HFF-Myc (cell line): ENCODE data around the gene ARHGEF28.

Experiments
- DNase-seq: peaks from one replicate; pipeline ENCODE4 v3.0.0-alpha.2; 2011; ENCODE audit warnings: low read depth; ENCODE audit errors: extremely low read depth
- H3K4me3 ChIP-seq: replicated peaks from 2 replicates; pipeline ENCODE4 v1.5.1; 2011; ENCODE audit warnings: low read depth, mild to moderate bottlenecking, control low read depth, low read length
- TF ChIP-seq, protein P1 (sequence below): IDR thresholded peaks from 2 replicates; pipeline ENCODE4 v1.5.1; 2012; ENCODE audit warnings: mild to moderate bottlenecking, low read depth, low read length, control low read depth; ENCODE audit errors: missing control alignments

The ARHGEF28 gene

DNA sequence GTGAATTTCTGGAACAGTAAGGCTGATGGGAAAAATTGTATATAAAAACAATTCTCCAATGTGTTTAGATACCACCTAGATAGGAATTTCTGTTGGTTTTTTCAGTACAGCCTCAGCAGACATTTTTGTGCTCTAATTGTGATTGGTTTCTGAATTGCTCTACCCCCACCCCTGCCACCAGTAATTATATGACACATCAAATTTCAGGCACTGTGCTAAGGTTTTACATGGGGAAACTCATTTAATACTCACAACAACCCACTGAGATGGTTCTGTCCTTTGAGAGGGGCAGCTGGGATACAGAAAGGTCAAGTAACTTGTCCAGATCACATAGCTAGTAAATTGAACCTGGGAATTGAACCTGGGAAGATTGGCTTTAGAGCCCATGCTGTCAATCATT is 288.0 kb downstream of the ARHGEF28 start:
- H3K4me3 ChIP-seq = no peak overlapping the region
- DNase-seq = no peak
- TF ChIP-seq, protein P1, sequence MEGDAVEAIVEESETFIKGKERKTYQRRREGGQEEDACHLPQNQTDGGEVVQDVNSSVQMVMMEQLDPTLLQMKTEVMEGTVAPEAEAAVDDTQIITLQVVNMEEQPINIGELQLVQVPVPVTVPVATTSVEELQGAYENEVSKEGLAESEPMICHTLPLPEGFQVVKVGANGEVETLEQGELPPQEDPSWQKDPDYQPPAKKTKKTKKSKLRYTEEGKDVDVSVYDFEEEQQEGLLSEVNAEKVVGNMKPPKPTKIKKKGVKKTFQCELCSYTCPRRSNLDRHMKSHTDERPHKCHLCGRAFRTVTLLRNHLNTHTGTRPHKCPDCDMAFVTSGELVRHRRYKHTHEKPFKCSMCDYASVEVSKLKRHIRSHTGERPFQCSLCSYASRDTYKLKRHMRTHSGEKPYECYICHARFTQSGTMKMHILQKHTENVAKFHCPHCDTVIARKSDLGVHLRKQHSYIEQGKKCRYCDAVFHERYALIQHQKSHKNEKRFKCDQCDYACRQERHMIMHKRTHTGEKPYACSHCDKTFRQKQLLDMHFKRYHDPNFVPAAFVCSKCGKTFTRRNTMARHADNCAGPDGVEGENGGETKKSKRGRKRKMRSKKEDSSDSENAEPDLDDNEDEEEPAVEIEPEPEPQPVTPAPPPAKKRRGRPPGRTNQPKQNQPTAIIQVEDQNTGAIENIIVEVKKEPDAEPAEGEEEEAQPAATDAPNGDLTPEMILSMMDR = no peak

DNA sequence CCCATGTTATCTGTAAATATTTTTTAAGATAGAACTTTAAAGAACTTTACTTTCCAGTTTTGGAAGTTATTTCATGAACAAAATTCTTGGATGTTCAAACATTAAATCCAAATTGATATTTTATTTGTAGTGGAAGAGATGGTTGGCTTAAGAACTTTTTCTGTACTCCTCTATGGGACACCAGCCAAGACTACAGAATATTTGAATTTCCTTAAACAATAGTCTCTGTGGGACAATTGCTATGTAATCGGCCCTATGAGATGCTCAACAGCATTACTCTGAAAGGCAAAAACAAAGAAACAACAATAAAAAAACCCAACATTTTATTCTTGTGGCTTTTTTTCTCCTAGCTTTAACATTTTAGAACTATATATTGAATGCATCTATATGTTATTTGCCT is 289.3 kb downstream of the ARHGEF28 start:
- no peak overlapping the region for H3K4me3 ChIP-seq
- DNase-seq = no peak
- TF ChIP-seq, protein P1 = no peak

DNA sequence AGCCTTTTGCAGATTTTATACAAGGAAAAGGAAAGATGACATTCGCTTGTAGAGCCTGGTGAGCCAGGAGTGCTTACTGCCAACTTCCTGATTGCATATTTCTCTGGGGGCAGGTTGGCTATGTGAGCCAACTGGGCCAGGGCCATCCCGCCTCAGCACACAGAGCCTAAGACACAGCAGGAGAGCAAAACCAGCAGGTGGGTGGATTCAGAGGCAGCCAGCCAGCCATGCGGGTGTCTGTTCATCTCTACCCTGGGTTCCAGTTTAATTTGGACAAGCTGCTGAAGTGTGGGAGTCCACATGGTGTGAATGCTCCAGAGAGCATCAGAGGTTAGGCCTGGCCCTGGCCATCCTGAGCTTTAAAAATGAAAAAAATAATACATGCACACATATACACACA is 291.4 kb downstream of the ARHGEF28 start:
- H3K4me3 ChIP-seq = no peak overlapping the region
- DNase-seq = no peak
- TF ChIP-seq, protein P1 = no peak

DNA sequence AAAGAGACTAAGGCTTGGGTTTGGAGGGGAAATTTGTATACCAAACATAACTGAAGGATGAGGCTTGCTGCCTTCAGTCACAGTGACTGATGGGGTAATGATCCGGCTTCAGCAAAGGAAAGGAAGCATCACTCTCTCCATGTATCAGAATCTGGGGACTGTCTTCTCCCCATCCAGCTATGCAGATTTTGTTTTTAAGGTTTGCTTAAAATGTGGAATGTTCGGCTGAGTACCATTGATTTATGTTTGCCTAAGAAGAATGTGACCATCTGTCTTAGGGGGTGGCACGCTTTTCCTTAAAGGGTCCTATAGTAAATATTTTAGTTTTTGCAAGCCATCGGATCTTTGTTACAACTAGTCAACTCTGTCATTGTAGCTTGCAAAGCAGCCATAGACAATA is 291.9 kb downstream of the ARHGEF28 start:
- TF ChIP-seq, protein P1 = no peak
- no peak overlapping the region for H3K4me3 ChIP-seq
- DNase-seq = no peak

DNA sequence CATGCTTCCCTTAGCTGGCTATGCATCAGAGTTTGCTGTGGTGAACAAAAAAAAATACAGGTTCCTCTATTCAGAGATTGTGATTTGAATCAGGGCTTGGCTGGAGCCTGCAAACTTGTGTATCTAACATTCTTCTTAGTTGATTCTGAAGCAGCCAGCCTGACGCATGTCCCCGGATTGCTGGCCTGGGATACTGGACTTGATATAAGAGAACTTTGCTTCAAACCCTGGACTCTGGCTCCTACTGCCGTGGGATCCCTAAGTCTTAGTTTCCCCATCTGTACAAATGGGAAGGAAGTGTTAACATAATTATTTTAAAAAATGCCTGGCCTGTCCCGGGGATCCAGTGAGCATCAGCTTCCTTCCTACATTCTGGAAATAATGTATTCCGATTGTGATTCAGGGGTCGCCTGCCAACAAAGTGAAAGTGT is 292.8 kb downstream of the ARHGEF28 start:
- no peak for DNase-seq
- no peak overlapping the region for H3K4me3 ChIP-seq
- TF ChIP-seq, protein P1 = no peak

DNA sequence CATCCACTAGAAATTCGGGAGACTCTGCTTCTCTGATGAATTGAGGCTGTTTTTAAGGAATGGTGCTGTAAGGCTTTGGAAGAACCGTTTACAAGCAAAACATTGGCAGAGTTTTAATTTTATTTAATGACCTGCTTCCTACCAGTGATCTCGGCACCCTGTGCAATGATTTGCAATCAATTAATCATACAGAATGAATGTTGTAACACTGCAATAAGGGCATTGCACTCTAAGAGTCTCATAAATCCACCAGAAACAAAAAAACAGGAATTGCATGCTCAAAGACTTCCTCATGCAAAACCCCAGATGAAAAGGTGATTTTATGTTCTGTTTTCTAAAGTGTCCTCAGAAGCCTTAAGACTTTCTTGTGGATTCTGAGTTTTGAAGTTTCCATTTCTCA is 295.7 kb downstream of the ARHGEF28 start:
- TF ChIP-seq, protein P1 = no peak
- no peak overlapping the region for H3K4me3 ChIP-seq
- no peak for DNase-seq

DNA sequence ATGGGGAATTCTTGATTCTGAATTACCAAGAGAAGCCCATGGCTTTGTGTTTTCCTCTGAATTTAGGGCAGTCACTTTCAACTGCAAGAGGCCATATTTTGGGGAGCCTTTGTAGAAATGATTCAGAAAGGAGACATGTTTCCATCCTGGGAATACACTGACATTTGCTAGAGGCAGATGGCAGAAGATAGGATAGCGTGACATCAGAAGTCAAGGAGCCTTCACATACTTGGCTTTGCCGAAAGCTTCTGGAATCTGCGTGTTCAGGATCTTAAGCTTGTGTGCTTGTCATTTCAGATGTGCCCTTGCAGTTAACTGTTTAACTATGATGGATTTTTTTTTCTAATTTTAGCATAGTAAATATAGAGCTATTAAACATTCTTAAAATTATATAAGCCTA is 296.2 kb downstream of the ARHGEF28 start:
- TF ChIP-seq, protein P1 = no peak
- DNase-seq = no peak
- H3K4me3 ChIP-seq = no peak overlapping the region
